Esophagus squamous epithelium (tissue), 5 donors: Measurements from ENCODE around the gene GFRA1. TPM values are rescaled to one million over a fixed set of nuclear protein-coding genes. Genes with fewer than 3 reads are reported as not detected.

Source experiments
- DNase-seq: peaks from one replicate; lab custom pipeline; 2025; lab: John Stamatoyannopoulos, UW
- H3K27ac ChIP-seq, 4 donors: fragments of 200-600 bp; sonication (generic); one replicate each; pipeline ENCODE4 v1.5.1; 2016 to 2019; ENCODE audit warnings: mild to moderate bottlenecking in 1 of 4
- H3K27me3 ChIP-seq, 4 donors: fragments of 200-600 bp; sonication (generic); 1 replicate in 3 of 4; 2 replicates in 1 of 4; pipeline versions ENCODE4 v1.5.1 to v1.6.0; 2017 to 2021; ENCODE audit warnings: antibody characterized with exemption in 1 of 4
- H3K36me3 ChIP-seq, 3 donors: fragments of 200-600 bp; sonication (generic); one replicate each; pipeline ENCODE4 v1.5.1; 2016 to 2019
- H3K4me1 ChIP-seq, 3 donors: fragments of 200-600 bp; sonication (generic); one replicate each; pipeline ENCODE4 v1.5.1; 2017 to 2019
- H3K4me3 ChIP-seq, 4 donors: fragments of 200-600 bp; sonication (generic); 1 replicate in 3 of 4; 2 replicates in 1 of 4; pipeline ENCODE4 v1.5.1; 2016 to 2019; ENCODE audit warnings: mild to moderate bottlenecking in 2 of 4, moderate library complexity in 1 of 4
- H3K9me3 ChIP-seq, 3 donors: fragments of 200-600 bp; sonication (generic); one replicate each; pipeline ENCODE4 v1.5.1; 2016 to 2019
- CTCF ChIP-seq, 6 experiments: fragments of 450-650 bp in 4 of 6; fragments of 200-600 bp in 2 of 6; sonication (generic) in 2 of 6; IDR thresholded peaks; one replicate each; pipeline ENCODE4 v1.5.1; 2016 to 2019; ENCODE audit warnings: antibody characterized with exemption in 6 of 6, mild to moderate bottlenecking in 4 of 6, moderate library complexity in 4 of 6
- POLR2A ChIP-seq, 4 donors: fragments of 450-650 bp; IDR thresholded peaks; one replicate each; pipeline ENCODE4 v1.6.1; 2017; ENCODE audit warnings: antibody characterized with exemption in 4 of 4, mild to moderate bottlenecking in 4 of 4, moderate library complexity in 3 of 4
- WGBS, 2 donors: methylation state at CpG; one replicate each; pipeline ENCODE4 v1.1.5; 2018; 5-methylcytosine and 5-hydroxymethylcytosine counted together
- intact Hi-C: fragments of 100-400 bp; cut with DNase I; formaldehyde crosslinking; loops from one replicate; pipeline ENCODE4 v1.15.0; 2022
- total RNA-seq, 4 donors: library from RNA; depleted of rRNA; stranded (reverse); fragments of >200 nt; gene quantifications; one replicate each; pipeline ENCODE4 v1.1.0, GENCODE V29; 2016
- donor health status: DM: yes; HTN: yes; CAD: no.

GFRA1 gene
- total RNA-seq, 4 donors from 2014 or later = 1.0 to 79.9 (median 4.2) TPM

- intact Hi-C loops = no loop called here
- Histone ChIP-seq H3K36me3 (no peaks in the 10 kb centered on the region), H3K27me3 (no peaks in the 10 kb centered on the region), H3K4me3 (no peak overlapping the region), H3K4me1 (no peaks in the 10 kb centered on the region), H3K9me3 (no peaks in the 10 kb centered on the region), H3K27ac (no peak overlapping the region)
- DNase-seq = no peak
- 69 to 71% methylated on average over 6 to 11 of the region's 11 CpGs for WGBS, 2 donors
- TF ChIP-seq CTCF (IDR thresholded peaks at IDR 0.05) (no peak), POLR2A (IDR thresholded peaks at IDR 0.05) (no peak)
These were observed 161.4 kb downstream of the GFRA1 start for GRCh38 chr10:116111483-116112095.

- WGBS, 2 donors = 68 to 70% methylated on average over 3 to 4 of the region's 4 CpGs
- TF ChIP-seq CTCF (IDR thresholded peaks at IDR 0.05) (no peak), POLR2A (IDR thresholded peaks at IDR 0.05) (no peak)
- Histone ChIP-seq H3K9me3 (no peaks in the 10 kb centered on the region), H3K27ac (no peak overlapping the region), H3K4me1 (no peaks in the 10 kb centered on the region), H3K27me3 (no peaks in the 10 kb centered on the region), H3K36me3 (no peaks in the 10 kb centered on the region), H3K4me3 (no peak overlapping the region)
- DNase-seq = no peak
- intact Hi-C loops = no loop called here
These were observed 162.3 kb downstream of the GFRA1 start for GRCh38 chr10:116110736-116111135.

DNA sequence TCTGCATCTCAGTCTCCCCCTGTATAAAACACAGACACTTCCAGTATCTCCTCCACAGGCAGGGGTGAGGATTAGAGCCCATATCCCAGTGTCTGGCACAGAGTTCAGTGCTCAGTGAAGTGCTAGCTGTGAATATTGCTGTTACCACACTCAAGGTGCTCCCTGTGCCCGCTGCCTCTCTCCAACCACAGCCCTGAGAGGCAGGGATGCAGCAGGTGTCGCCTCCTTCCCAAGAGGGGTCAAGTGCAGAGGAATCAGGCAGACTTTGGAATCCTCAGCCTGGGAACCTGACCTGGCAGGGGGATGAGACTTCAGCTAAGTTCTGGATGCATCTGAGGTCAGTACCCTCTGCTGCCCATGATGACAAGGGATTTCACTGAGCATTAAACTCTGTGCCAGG lies 163.1 kb downstream of the GFRA1 start:
- no peak for DNase-seq
- Histone ChIP-seq H3K9me3 (no peaks in the 10 kb centered on the region), H3K4me3 (no peak overlapping the region), H3K36me3 (no peaks in the 10 kb centered on the region), H3K27me3 (no peaks in the 10 kb centered on the region), H3K27ac (no peak overlapping the region), H3K4me1 (no peaks in the 10 kb centered on the region)
- intact Hi-C loops = no loop called here
- TF ChIP-seq CTCF (IDR thresholded peaks at IDR 0.05) (no peak), POLR2A (IDR thresholded peaks at IDR 0.05) (no peak)
- WGBS, 2 donors = 80% methylated on average over 2 of the region's 2 CpGs; no CpG with 5 or more reads in 1 of the 2 donors

- WGBS, 2 donors = 89 to 90% methylated on average over 2 of the region's 8 CpGs
- intact Hi-C loops = no loop called here
- Histone ChIP-seq H3K27me3 (no peaks in the 10 kb centered on the region), H3K36me3 (no peaks in the 10 kb centered on the region), H3K27ac (no peak overlapping the region), H3K9me3 (no peaks in the 10 kb centered on the region), H3K4me3 (no peak overlapping the region), H3K4me1 (no peaks in the 10 kb centered on the region)
- DNase-seq = no peak
- TF ChIP-seq CTCF (IDR thresholded peaks at IDR 0.05) = no peak
- no peak for TF ChIP-seq POLR2A (IDR thresholded peaks at IDR 0.05)
These were observed 163.5 kb downstream of the GFRA1 start for GRCh38 chr10:116109481-116109880.

GRCh38 chr10:116108095-116108494 lies 164.9 kb downstream of the GFRA1 start:
- Histone ChIP-seq H3K36me3 (no peaks in the 10 kb centered on the region), H3K4me1 (no peaks in the 10 kb centered on the region), H3K9me3 (no peaks in the 10 kb centered on the region), H3K27me3 (no peaks in the 10 kb centered on the region), H3K4me3 (no peak overlapping the region), H3K27ac (no peak overlapping the region)
- intact Hi-C loops = no loop called here
- no peak for DNase-seq
- TF ChIP-seq POLR2A (IDR thresholded peaks at IDR 0.05) = no peak
- no peak for TF ChIP-seq CTCF (IDR thresholded peaks at IDR 0.05)
- 52 to 66% methylated on average over 3 of the region's 3 CpGs for WGBS, 2 donors
